ENCODE measurements around the gene KRTAP5-2.

The KRTAP5-2 gene

GRCh38 chr11:1564535-1565172 is 33.4 kb downstream of the KRTAP5-2 start:
- Histone ChIP-seq H3K4me1 (ENCODE audit: insufficient read depth, low read length) (no peaks in the 10 kb centered on the region), H2AFZ (ENCODE audit: low read depth, low read length) (no peak overlapping the region), H3K9ac (ENCODE audit: low read depth, low read length) (no peak overlapping the region), H3K27me3 (ENCODE audit: insufficient read depth, low read length, poor library complexity) (peaks cover 8% of the 10 kb centered on the region), H3K36me3 (ENCODE audit: insufficient read depth, low read length) (no peaks in the 10 kb centered on the region), H4K20me1 (ENCODE audit: insufficient read depth, low read length) (peaks cover 16% of the 10 kb centered on the region), H3K4me2 (ENCODE audit: insufficient read depth, low read length) (no peak overlapping the region), H3K79me2 (ENCODE audit: insufficient read depth, low read length) (no peaks in the 10 kb centered on the region), H3K4me3 (ENCODE audit: low read depth in 1 of 2, low read length in 2 of 2) (no peak overlapping the region), H3K9me3 (ENCODE audit: insufficient read depth, low read length, severe bottlenecking) (no peaks in the 10 kb centered on the region), H3K27ac (ENCODE audit: low read length) (no peak overlapping the region)
- ATAC-seq (ENCODE audit: insufficient read depth, low read depth) (peak; percentile 51; the same call in 2 of the 3 replicates), DNase-seq (peak; percentile 14)
- TF ChIP-seq CTCF (IDR thresholded peaks at IDR 0.05; ENCODE audit: borderline replicate concordance, extremely low read depth, low read length, poor library complexity, severe bottlenecking) (no peak), EZH2 (IDR thresholded peaks at IDR 0.05; ENCODE audit: borderline replicate concordance, low read depth, low read length, severe bottlenecking) (no peak)

GRCh38 chr11:1563697-1564534 is 34.2 kb downstream of the KRTAP5-2 start:
- DNase-seq, result no peak
- Histone ChIP-seq H3K4me1 (ENCODE audit: insufficient read depth, low read length) (no peaks in the 10 kb centered on the region), H3K9me3 (ENCODE audit: insufficient read depth, low read length, severe bottlenecking) (no peaks in the 10 kb centered on the region), H3K4me3 (ENCODE audit: low read depth in 1 of 2, low read length in 2 of 2) (no peak overlapping the region), H3K79me2 (ENCODE audit: insufficient read depth, low read length) (no peaks in the 10 kb centered on the region), H3K27ac (ENCODE audit: low read length) (no peak overlapping the region), H4K20me1 (ENCODE audit: insufficient read depth, low read length) (peaks cover 20% of the 10 kb centered on the region), H3K36me3 (ENCODE audit: insufficient read depth, low read length) (no peaks in the 10 kb centered on the region), H2AFZ (ENCODE audit: low read depth, low read length) (no peak overlapping the region), H3K27me3 (ENCODE audit: insufficient read depth, low read length, poor library complexity) (peaks cover 10% of the 10 kb centered on the region), H3K4me2 (ENCODE audit: insufficient read depth, low read length) (no peak overlapping the region), H3K9ac (ENCODE audit: low read depth, low read length) (no peak overlapping the region)
- no peak for TF ChIP-seq EZH2 (IDR thresholded peaks at IDR 0.05; ENCODE audit: borderline replicate concordance, low read depth, low read length, severe bottlenecking)
- no peak for TF ChIP-seq CTCF (IDR thresholded peaks at IDR 0.05; ENCODE audit: borderline replicate concordance, extremely low read depth, low read length, poor library complexity, severe bottlenecking)
- no peak for ATAC-seq (ENCODE audit: insufficient read depth, low read depth)

GRCh38 chr11:1563149-1563638 is 34.9 kb downstream of the KRTAP5-2 start:
- peaks cover 23% of the 10 kb centered on the region for H4K20me1 ChIP-seq (ENCODE audit: insufficient read depth, low read length)
- H3K4me1 ChIP-seq (ENCODE audit: insufficient read depth, low read length), result no peaks in the 10 kb centered on the region
- no peak for ATAC-seq (ENCODE audit: insufficient read depth, low read depth)

More at GRCh38 chr11:1563149-1563638, 34.9 kb downstream of the KRTAP5-2 start:
- TF ChIP-seq CTCF (IDR thresholded peaks at IDR 0.05; ENCODE audit: borderline replicate concordance, extremely low read depth, low read length, poor library complexity, severe bottlenecking) (no peak), EZH2 (IDR thresholded peaks at IDR 0.05; ENCODE audit: borderline replicate concordance, low read depth, low read length, severe bottlenecking) (no peak)
- Histone ChIP-seq H3K27ac (ENCODE audit: low read length) (no peak overlapping the region), H3K27me3 (ENCODE audit: insufficient read depth, low read length, poor library complexity) (peaks cover 10% of the 10 kb centered on the region), H3K4me2 (ENCODE audit: insufficient read depth, low read length) (no peak overlapping the region), H3K36me3 (ENCODE audit: insufficient read depth, low read length) (no peaks in the 10 kb centered on the region), H3K79me2 (ENCODE audit: insufficient read depth, low read length) (no peaks in the 10 kb centered on the region), H3K9me3 (ENCODE audit: insufficient read depth, low read length, severe bottlenecking) (no peaks in the 10 kb centered on the region), H2AFZ (ENCODE audit: low read depth, low read length) (no peak overlapping the region), H3K4me3 (ENCODE audit: low read depth in 1 of 2, low read length in 2 of 2) (no peak overlapping the region), H3K9ac (ENCODE audit: low read depth, low read length) (no peak overlapping the region)
- no peak for DNase-seq

Data from DND-41 (cell line).